Measurements from ENCODE around the gene SPOCD1.

SPOCD1 gene

DNA sequence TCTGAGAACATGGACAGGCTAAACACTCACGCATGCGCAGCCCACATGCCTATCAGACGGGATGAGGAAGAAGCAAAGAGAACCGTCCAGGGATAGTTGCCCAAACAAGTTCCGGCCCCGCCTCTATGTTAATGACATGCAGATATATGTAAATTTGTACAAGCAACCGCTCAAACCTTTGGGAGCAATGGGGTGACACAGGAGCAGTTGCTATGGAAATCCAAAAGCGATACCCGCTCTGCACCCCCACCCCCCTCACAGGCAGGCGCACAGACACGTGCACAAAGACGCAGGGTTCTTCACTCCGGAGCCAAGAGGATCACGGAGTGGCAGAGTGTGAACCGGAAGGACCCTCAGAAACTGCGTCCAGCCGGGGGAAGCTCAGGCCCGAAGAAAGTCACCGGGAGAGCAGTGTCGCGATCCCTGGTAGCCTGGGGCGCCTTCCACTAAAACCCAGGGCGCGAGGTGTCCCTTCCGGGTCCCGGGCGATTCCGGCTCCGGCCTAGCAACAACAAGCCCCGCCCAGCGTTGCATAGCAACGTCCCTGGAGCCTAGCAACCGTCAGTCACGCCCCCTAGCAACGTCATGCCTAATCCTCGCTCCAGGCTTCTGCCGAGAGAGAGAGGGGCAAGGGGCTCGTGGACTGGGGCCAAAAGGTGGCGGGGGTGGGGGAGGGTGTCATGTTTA lies 27.5 kb downstream of the SPOCD1 start:
- Mint-ChIP-seq H3K4me1 (peaks cover 14% of the 10 kb centered on the region), H3K27me3 (no peaks in the 10 kb centered on the region), H3K9me3 (no peaks in the 10 kb centered on the region), H3K4me3 (peak overlapping the region; percentile 90), H3K27ac (peak overlapping the region; percentile 90), H3K36me3 (no peaks in the 10 kb centered on the region)

DNA sequence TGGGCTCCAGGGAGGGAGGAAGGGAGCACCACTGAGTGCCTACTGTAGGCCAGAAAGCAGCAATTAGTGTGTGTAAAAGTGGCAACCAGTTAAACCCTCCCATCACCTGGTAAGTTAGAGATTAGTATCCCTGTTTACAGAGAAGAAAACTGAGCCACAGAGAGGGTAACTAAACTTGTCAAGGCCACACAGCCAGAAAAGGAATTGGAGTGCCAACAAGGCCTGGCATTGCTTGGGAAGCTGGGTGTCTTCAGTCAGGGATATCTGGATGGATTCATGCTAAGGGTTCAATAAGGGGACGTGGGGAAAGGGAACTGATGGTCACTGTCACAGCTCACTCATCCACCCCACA lies 28.1 kb downstream of the SPOCD1 start:
- Mint-ChIP-seq H3K36me3 (no peaks in the 10 kb centered on the region), H3K27me3 (no peaks in the 10 kb centered on the region), H3K27ac (peak overlapping the region; percentile 1), H3K4me1 (peaks cover 14% of the 10 kb centered on the region), H3K4me3 (peak overlapping the region; percentile 90), H3K9me3 (no peaks in the 10 kb centered on the region)

DNA sequence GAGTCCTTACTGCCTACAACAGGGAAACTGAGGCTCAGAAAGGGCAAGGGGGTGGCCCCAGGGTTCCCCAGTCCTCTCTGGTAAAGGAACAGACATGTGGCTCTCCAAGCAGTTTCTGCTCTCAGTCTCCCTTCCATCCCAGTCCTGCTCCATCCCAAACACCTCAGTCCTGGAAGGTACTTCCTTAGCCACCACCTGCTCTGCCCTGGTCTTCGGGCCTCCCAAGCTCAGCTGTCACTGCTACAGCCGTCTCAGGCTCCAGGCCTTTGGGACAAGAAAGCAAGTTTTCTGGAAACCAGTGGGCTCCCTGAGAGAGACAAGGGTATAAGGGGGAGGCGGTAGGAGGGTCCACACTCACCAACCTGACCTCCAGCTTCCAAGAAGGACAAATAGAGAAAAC lies 28.6 kb downstream of the SPOCD1 start:
- no peaks in the 10 kb centered on the region for H3K27me3 Mint-ChIP-seq
- peak overlapping the region; percentile 90 for H3K4me3 Mint-ChIP-seq
- no peaks in the 10 kb centered on the region for H3K36me3 Mint-ChIP-seq
- no peaks in the 10 kb centered on the region for H3K9me3 Mint-ChIP-seq
- peaks cover 14% of the 10 kb centered on the region for H3K4me1 Mint-ChIP-seq
- H3K27ac Mint-ChIP-seq = peak overlapping the region; percentile 1

DNA sequence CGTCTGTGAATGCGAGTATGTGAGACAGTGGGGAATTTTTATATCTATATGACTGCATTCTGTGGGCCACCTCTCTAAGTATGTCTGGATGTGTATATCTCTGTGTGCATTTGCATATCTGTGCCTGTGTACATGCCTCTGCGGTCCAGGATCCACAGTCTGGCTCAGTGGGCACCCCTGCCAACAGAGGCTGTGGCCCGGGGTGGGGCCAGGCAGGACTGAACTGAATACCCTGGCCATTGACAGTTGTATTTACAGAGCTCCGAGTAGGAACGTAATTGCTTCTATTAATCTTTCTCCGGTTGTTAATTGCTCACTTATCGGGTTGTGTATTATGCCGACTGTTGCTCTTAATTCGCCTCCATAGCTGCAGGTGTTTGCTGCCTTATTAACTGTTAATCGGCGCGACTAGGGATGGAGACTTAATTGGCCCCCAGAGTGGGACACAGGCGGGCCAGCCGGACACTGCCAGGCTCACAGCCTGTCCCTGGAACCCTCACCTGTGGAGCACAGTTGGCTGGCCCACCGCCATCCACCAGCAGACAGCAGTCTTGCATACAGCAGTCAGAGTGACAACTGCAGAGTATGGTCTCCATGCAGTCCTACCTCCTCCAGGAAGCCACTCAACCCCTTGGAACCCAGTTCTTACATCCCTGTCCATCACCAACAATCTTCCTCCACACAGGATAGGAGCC lies 29.3 kb downstream of the SPOCD1 start:
- no peak overlapping the region for H3K27ac Mint-ChIP-seq
- H3K36me3 Mint-ChIP-seq = no peaks in the 10 kb centered on the region
- H3K4me3 Mint-ChIP-seq = no peak overlapping the region
- peaks cover 14% of the 10 kb centered on the region for H3K4me1 Mint-ChIP-seq
- no peaks in the 10 kb centered on the region for H3K9me3 Mint-ChIP-seq
- no peaks in the 10 kb centered on the region for H3K27me3 Mint-ChIP-seq

GRCh38 chr1:31785947-31786290 lies 29.9 kb downstream of the SPOCD1 start:
- no peak overlapping the region for H3K4me3 Mint-ChIP-seq
- H3K36me3 Mint-ChIP-seq = no peaks in the 10 kb centered on the region
- no peaks in the 10 kb centered on the region for H3K27me3 Mint-ChIP-seq
- no peak overlapping the region for H3K27ac Mint-ChIP-seq
- H3K4me1 Mint-ChIP-seq = peaks cover 14% of the 10 kb centered on the region
- H3K9me3 Mint-ChIP-seq = no peaks in the 10 kb centered on the region

DNA sequence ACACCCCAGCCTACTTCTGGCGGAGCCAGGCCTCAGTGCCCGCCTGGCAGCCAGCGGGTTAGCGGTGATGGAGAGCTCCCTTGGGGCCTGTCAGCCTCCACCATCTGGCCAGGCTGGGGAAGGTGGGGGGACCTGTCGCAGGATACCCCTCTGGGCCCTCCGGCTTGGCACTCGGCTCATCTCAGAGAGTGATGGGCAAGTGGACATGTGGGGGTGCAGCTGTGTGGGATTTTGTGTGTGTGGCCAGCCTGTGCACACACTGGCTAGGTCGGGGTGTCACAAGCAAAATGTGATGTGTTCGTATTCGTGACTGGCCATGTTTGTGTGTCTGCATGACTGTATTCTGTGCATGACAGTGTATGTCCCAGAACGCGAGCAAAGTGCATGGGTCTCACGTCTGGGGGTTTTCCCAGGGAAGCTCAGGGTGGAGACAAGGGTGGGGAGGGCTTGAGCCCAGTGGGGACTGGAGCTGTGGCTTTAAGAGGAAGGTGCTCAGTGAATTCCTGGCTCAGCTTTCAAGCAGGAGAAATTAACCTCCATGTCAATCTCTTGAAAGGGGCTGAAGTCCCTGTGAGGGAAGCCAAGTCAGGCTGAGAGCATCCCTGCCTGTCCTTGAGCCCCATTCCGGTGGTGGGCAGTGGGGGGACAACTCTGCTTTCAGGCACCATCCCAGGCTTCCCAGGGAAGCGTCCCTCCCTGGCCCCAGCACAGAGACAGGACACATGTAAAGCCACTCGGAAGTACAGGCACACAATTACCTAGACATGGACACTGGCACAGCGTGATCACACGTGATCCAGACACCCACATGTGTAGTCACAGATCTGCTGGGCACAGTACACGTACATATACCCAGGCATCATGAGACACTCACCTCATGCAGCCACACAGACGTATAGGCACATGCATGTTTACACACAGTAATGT lies 30.5 kb downstream of the SPOCD1 start:
- Mint-ChIP-seq H3K4me1 (peaks cover 14% of the 10 kb centered on the region), H3K9me3 (no peaks in the 10 kb centered on the region), H3K27me3 (no peaks in the 10 kb centered on the region), H3K4me3 (no peak overlapping the region), H3K27ac (no peak overlapping the region), H3K36me3 (no peaks in the 10 kb centered on the region)

DNA sequence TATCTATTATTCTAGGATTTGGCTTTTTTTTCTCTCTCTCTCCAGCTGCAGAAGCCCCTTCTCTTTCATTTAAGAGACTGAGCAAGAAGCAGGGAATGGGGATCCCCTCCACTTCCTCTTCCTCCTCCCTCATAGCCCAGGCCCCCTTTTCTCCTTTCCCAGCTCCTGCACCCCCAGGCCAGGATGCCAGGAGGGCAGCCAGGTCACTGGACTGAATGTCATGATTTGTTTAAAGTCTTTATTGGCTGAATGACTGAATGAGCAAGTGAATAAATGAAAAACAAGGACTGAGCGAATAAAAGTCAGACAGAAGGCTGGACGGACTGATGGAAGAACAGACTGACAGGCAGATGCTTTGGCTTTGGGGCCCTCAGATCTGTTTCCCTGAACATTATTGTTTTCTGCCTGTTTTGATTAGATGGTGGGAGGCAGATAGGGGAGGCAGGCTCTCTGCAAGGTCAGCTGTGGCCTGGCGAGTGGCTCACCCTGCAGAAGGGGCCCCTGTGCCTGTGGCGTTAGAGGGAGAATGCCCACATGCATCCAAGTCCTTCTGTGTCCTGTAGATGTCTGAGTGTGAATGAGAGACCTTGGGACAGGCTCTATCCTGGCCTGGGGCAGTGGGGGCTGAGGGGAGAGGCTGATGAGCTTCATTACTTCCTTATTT lies 31.3 kb downstream of the SPOCD1 start:
- Mint-ChIP-seq H3K36me3 (no peaks in the 10 kb centered on the region), H3K27me3 (no peaks in the 10 kb centered on the region), H3K4me3 (no peak overlapping the region), H3K27ac (no peak overlapping the region), H3K9me3 (no peaks in the 10 kb centered on the region), H3K4me1 (peaks cover 11% of the 10 kb centered on the region)

- no peak overlapping the region for H3K4me3 Mint-ChIP-seq
- no peaks in the 10 kb centered on the region for H3K27me3 Mint-ChIP-seq
- no peaks in the 10 kb centered on the region for H3K36me3 Mint-ChIP-seq
- no peak overlapping the region for H3K27ac Mint-ChIP-seq
- H3K9me3 Mint-ChIP-seq = no peaks in the 10 kb centered on the region
- H3K4me1 Mint-ChIP-seq = peaks cover 8% of the 10 kb centered on the region
These were observed 32.0 kb downstream of the SPOCD1 start for GRCh38 chr1:31783846-31784245.

GRCh38 chr1:31782421-31783410 lies 33.1 kb downstream of the SPOCD1 start:
- H3K27ac Mint-ChIP-seq = no peak overlapping the region
- H3K36me3 Mint-ChIP-seq = no peaks in the 10 kb centered on the region
- H3K27me3 Mint-ChIP-seq = peaks cover 1% of the 10 kb centered on the region
- H3K4me3 Mint-ChIP-seq = no peak overlapping the region
- H3K4me1 Mint-ChIP-seq = peaks cover 2% of the 10 kb centered on the region
- H3K9me3 Mint-ChIP-seq = no peaks in the 10 kb centered on the region

DNA sequence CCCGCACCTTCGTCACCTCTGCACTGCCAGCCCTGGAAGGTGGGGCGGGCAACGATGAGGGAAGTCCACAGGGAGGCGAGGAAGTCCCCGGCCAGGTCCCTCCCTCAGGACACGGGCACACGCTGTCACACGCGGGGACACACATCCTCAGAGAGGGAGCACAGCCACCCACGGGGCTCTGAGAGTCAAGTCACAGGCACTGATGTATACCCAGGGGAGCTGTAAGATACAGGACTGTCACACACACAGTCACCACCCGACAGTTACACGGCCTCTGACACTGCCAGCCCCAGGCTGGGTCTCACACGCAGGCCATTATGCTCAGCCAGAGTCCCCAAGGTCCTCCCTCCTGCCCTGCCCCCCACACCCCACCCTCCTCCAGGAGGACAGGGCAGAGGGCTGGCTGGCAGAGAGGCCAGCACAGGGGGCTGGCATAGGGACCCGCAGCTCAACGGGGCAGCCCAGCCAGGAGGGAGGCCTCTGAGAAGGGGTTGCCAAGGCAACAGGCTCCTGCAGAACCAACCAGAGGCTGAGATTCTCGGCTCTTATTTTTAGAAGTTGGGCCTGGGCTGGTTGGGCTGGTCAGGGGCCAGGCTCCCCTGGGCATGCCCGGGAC lies 34.0 kb downstream of the SPOCD1 start:
- no peak overlapping the region for H3K27ac Mint-ChIP-seq
- H3K4me3 Mint-ChIP-seq = no peak overlapping the region
- H3K27me3 Mint-ChIP-seq = peaks cover 1% of the 10 kb centered on the region
- H3K36me3 Mint-ChIP-seq = no peaks in the 10 kb centered on the region
- H3K4me1 Mint-ChIP-seq = no peaks in the 10 kb centered on the region
- no peaks in the 10 kb centered on the region for H3K9me3 Mint-ChIP-seq

GRCh38 chr1:31781138-31781755 lies 34.6 kb downstream of the SPOCD1 start:
- Mint-ChIP-seq H3K27ac (no peak overlapping the region), H3K9me3 (no peaks in the 10 kb centered on the region), H3K4me1 (no peaks in the 10 kb centered on the region), H3K4me3 (no peak overlapping the region), H3K36me3 (no peaks in the 10 kb centered on the region), H3K27me3 (peaks cover 1% of the 10 kb centered on the region)

GRCh38 chr1:31780632-31781031 lies 35.2 kb downstream of the SPOCD1 start:
- no peaks in the 10 kb centered on the region for H3K4me1 Mint-ChIP-seq
- no peaks in the 10 kb centered on the region for H3K36me3 Mint-ChIP-seq
- peaks cover 1% of the 10 kb centered on the region for H3K27me3 Mint-ChIP-seq
- no peak overlapping the region for H3K4me3 Mint-ChIP-seq
- H3K9me3 Mint-ChIP-seq = no peaks in the 10 kb centered on the region
- no peak overlapping the region for H3K27ac Mint-ChIP-seq

DNA sequence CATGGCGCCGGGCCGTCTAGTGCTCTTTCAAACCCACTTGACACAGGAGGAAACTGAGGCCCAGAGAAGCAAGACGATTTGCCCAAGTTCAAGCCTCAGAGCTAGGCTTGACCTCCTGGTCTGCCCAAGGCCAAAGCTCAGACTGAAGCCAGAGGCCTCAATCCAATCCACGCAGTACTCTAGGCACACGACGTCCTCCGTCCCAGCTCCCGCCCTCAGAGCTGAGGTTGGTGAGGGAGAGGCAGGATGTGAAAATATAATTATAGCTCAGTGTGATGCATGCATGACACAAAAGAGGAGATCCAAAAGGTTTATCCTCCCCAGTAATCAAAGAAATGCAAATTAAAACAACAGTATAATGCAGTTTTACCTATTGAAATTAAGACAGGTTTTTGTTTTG lies 36.1 kb downstream of the SPOCD1 start:
- Mint-ChIP-seq H3K27ac (no peak overlapping the region), H3K4me3 (no peak overlapping the region), H3K4me1 (no peaks in the 10 kb centered on the region), H3K36me3 (no peaks in the 10 kb centered on the region), H3K9me3 (no peaks in the 10 kb centered on the region), H3K27me3 (peaks cover 1% of the 10 kb centered on the region)
